Peyer's patch (tissue), 4 donors: Measurements from ENCODE around the gene ENDOD1.

Source experiments
- CTCF ChIP-seq, 6 experiments: fragments of 450-650 bp in 4 of 6; fragments of 200-600 bp in 2 of 6; sonication (generic) in 1 of 6; IDR thresholded peaks; one replicate each; pipeline ENCODE4 v1.5.1; 2017 to 2019; ENCODE audit warnings: antibody characterized with exemption in 6 of 6, mild to moderate bottlenecking in 3 of 6, moderate library complexity in 1 of 6
- POLR2A ChIP-seq, 2 donors: fragments of 450-650 bp; IDR thresholded peaks; one replicate each; pipeline ENCODE4 v1.5.1; 2017; ENCODE audit warnings: antibody characterized with exemption in 2 of 2, mild to moderate bottlenecking in 2 of 2, moderate library complexity in 2 of 2

GRCh38 chr11:95140397-95141033 lies 50.9 kb downstream of the ENDOD1 start:
- no peak for TF ChIP-seq CTCF (IDR thresholded peaks at IDR 0.05)
- no peak for TF ChIP-seq POLR2A (IDR thresholded peaks at IDR 0.05)
